ENCODE results near the gene TMEM63C.

Gene TMEM63C

GRCh38 chr14:77296155-77296554 lies 114.6 kb downstream of the TMEM63C start:
- H3K4me1 ChIP-seq (ENCODE audit: control insufficient read depth, insufficient read depth, low read length): peaks cover under 1% of the 10 kb centered on the region; the same call in 1 of the 2 replicates
- POLR2A ChIA-PET: interaction anchor here (0.5 kb wide), 1 partner anchor 164 kb away, joined by 4 read pairs; no protein-coding TSS in a partner anchor
- CTCF ChIA-PET: interaction anchor here (1.7 kb wide), 1 partner anchor 20 kb away, joined by 7 read pairs; no protein-coding TSS in a partner anchor
- H3K4me3 ChIP-seq (ENCODE audit: low read depth, low read length): no peak overlapping the region
- H3K27ac ChIP-seq (ENCODE audit: extremely low read depth, low read depth, low read length): no peak overlapping the region
- H3K36me3 ChIP-seq (ENCODE audit: control insufficient read depth in 2 of 2, insufficient read depth in 1 of 2, low read length in 2 of 2): peaks cover 4 to 58% of the 10 kb centered on the region in 2 experiments; a peak in 2 of 3 replicates
- TF ChIP-seq ZNF544 (tag by site-specific recombination; IDR thresholded peaks at IDR 0.05) (0 out of 2 replicates have a peak, but pooled peaks have one; percentile 65), ZNF394 (tag by site-specific recombination; IDR thresholded peaks at IDR 0.05; ENCODE audit: borderline replicate concordance) (no peak), ZIC2 (tag by site-specific recombination; IDR thresholded peaks at IDR 0.05) (peak; percentile 47)
- H3K9me3 ChIP-seq (ENCODE audit: control insufficient read depth, insufficient read depth, low read depth, low read length): no peaks in the 10 kb centered on the region

GRCh38 chr14:77296906-77297305 lies 115.3 kb downstream of the TMEM63C start:
- no peak for TF ChIP-seq FEZF1 (tag by site-specific recombination; IDR thresholded peaks at IDR 0.05)
- H3K9me3 ChIP-seq (ENCODE audit: control insufficient read depth, insufficient read depth, low read depth, low read length): no peaks in the 10 kb centered on the region
- H3K27ac ChIP-seq (ENCODE audit: extremely low read depth, low read depth, low read length): no peak overlapping the region
- H3K4me3 ChIP-seq (ENCODE audit: low read depth, low read length): no peak overlapping the region
- ChIA-PET POLR2A (interaction anchor here (0.5 to 0.9 kb wide), 2 partner anchors 19 to 165 kb away, joined by 3 to 4 read pairs; no protein-coding TSS in a partner anchor), CTCF (interaction anchor here (0.6 to 11.9 kb wide), 4 partner anchors 18 to 283 kb away, joined by 3 to 293 read pairs (median 5); no protein-coding TSS in a partner anchor)
- peaks cover 4 to 63% of the 10 kb centered on the region in 2 experiments; a peak in 2 of 3 replicates for H3K36me3 ChIP-seq (ENCODE audit: control insufficient read depth in 2 of 2, insufficient read depth in 1 of 2, low read length in 2 of 2)
- peaks cover 3% of the 10 kb centered on the region; the same call in 1 of the 2 replicates for H3K4me1 ChIP-seq (ENCODE audit: control insufficient read depth, insufficient read depth, low read length)

GRCh38 chr14:77299771-77300170 lies 118.2 kb downstream of the TMEM63C start:
- peaks cover 22% of the 10 kb centered on the region for H3K4me1 ChIP-seq (ENCODE audit: control insufficient read depth, insufficient read depth, low read length)
- CTCF ChIA-PET: interaction anchor here (0.5 to 11.9 kb wide), 5 partner anchors 8 to 191 kb away, joined by 3 to 293 read pairs (median 6); no protein-coding TSS in a partner anchor
- POLR2A ChIA-PET: interaction anchor here (2.6 kb wide), 1 partner anchor 21 kb away, joined by 11 read pairs; the partner anchor contains the start of genes GSTZ1 and POMT2
- no peaks in the 10 kb centered on the region for H3K9me3 ChIP-seq (ENCODE audit: control insufficient read depth, insufficient read depth, low read depth, low read length)
- H3K4me3 ChIP-seq (ENCODE audit: low read depth, low read length): no peak overlapping the region
- TF ChIP-seq ZNF114 (tag by site-specific recombination; IDR thresholded peaks at IDR 0.05) (no peak), ZNF596 (tag by site-specific recombination; IDR thresholded peaks at IDR 0.05) (no peak), ZNF626 (tag by site-specific recombination; IDR thresholded peaks at IDR 0.05) (no peak), HIC1 (tag by site-specific recombination; IDR thresholded peaks at IDR 0.05) (no peak), KLF1 (tag by site-specific recombination; IDR thresholded peaks at IDR 0.05) (no peak), ZBTB44 (tag by site-specific recombination; IDR thresholded peaks at IDR 0.05) (no peak)
- peaks cover 4 to 54% of the 10 kb centered on the region in 2 experiments; a peak in 2 of 3 replicates for H3K36me3 ChIP-seq (ENCODE audit: control insufficient read depth in 2 of 2, insufficient read depth in 1 of 2, low read length in 2 of 2)
- no peak overlapping the region for H3K27ac ChIP-seq (ENCODE audit: extremely low read depth, low read depth, low read length)

GRCh38 chr14:77301103-77301502 lies 119.5 kb downstream of the TMEM63C start:
- Histone ChIP-seq H3K4me3 (ENCODE audit: low read depth, low read length) (no peak overlapping the region), H3K9me3 (ENCODE audit: control insufficient read depth, insufficient read depth, low read depth, low read length) (no peaks in the 10 kb centered on the region), H3K36me3 (ENCODE audit: control insufficient read depth in 2 of 2, insufficient read depth in 1 of 2, low read length in 2 of 2) (peaks cover 4 to 59% of the 10 kb centered on the region in 2 experiments; a peak in 2 of 3 replicates), H3K27ac (ENCODE audit: extremely low read depth, low read depth, low read length) (no peak overlapping the region), H3K4me1 (ENCODE audit: control insufficient read depth, insufficient read depth, low read length) (peaks cover 22% of the 10 kb centered on the region)
- POLR2A ChIA-PET: interaction anchor here (0.6 to 2.6 kb wide), 2 partner anchors 20 to 106 kb away, joined by 6 to 11 read pairs; partner anchors contain the start of genes GSTZ1 and POMT2
- CTCF ChIA-PET: interaction anchor here (0.6 to 11.9 kb wide), 18 partner anchors 9 to 265 kb away, joined by 3 to 293 read pairs (median 4); partner anchors contain the start of genes GSTZ1 and POMT2
- TF ChIP-seq ZNF660 (tag by site-specific recombination; IDR thresholded peaks at IDR 0.05): peak; percentile 61; the same call in 1 of the 2 replicates
- TF ChIP-seq ZNF175 (tag by site-specific recombination; IDR thresholded peaks at IDR 0.05): no peak
- no peak for TF ChIP-seq KLF9 (tag by site-specific recombination; IDR thresholded peaks at IDR 0.05; ENCODE audit: low read depth)
- no peak for TF ChIP-seq GLIS2 (tag by site-specific recombination; IDR thresholded peaks at IDR 0.05)
- no peak for TF ChIP-seq OSR2 (tag by site-specific recombination; IDR thresholded peaks at IDR 0.05)
- no peak for TF ChIP-seq KLF8 (tag by site-specific recombination; IDR thresholded peaks at IDR 0.05)
- TF ChIP-seq KLF10 (tag by site-specific recombination; IDR thresholded peaks at IDR 0.05): no peak
- no peak for TF ChIP-seq ZNF48 (tag by site-specific recombination; IDR thresholded peaks at IDR 0.05)
- TF ChIP-seq ZBTB10 (tag by site-specific recombination; IDR thresholded peaks at IDR 0.05): no peak
- TF ChIP-seq ZSCAN5A (tag by site-specific recombination; IDR thresholded peaks at IDR 0.05): no peak
